Left lung (tissue), 10 donors: ENCODE measurements around the gene ZNF560. TPM values are rescaled to one million over a fixed set of nuclear protein-coding genes. Genes with fewer than 3 reads are reported as not detected.

Experiments used
- ATAC-seq: fragments of 200-7000 bp; cut with Tn5 transposase; one replicate; pipeline ENCODE4 v1.9.1; 2020; ENCODE audit warnings: moderate library complexity
- DNase-seq, 4 donors: peaks; one replicate each; pipeline ENCODE4 v3.0.0-alpha.2; 2013 to 2020
- H3K27ac ChIP-seq, 2 donors: fragments of 200-600 bp; sonication (generic) in 1 of 2; one replicate each; pipeline versions ENCODE4 v1.5.0 to v1.8.0; 2020 to 2021
- H3K27me3 ChIP-seq, 2 donors: fragments of 200-600 bp; sonication (generic) in 1 of 2; one replicate each; pipeline versions ENCODE4 v1.5.0 to v1.8.0; 2020 to 2021
- H3K36me3 ChIP-seq, 2 donors: fragments of 200-600 bp; sonication (generic) in 1 of 2; one replicate each; pipeline versions ENCODE4 v1.5.0 to v1.8.0; 2020 to 2021
- H3K4me1 ChIP-seq, 2 donors: fragments of 200-600 bp; one replicate each; pipeline ENCODE4 v1.8.0; 2021
- H3K4me3 ChIP-seq, 2 donors: fragments of 200-600 bp; sonication (generic) in 1 of 2; one replicate each; pipeline versions ENCODE4 v1.5.0 to v1.8.0; 2020 to 2021; ENCODE audit warnings: mild to moderate bottlenecking in 1 of 2
- H3K9me3 ChIP-seq, 2 donors: fragments of 200-600 bp; sonication (generic) in 1 of 2; one replicate each; pipeline versions ENCODE4 v1.5.0 to v1.8.0; 2020 to 2021
- CTCF ChIP-seq, 2 donors: fragments of 200-600 bp; sonication (generic) in 1 of 2; IDR thresholded peaks; one replicate each; pipeline versions ENCODE4 v1.5.0 to v1.8.0; 2021; ENCODE audit warnings: antibody characterized with exemption in 2 of 2
- intact Hi-C, 2 donors: fragments of 100-400 bp; cut with DNase I; formaldehyde crosslinking; loops; one replicate each; pipeline versions ENCODE4 v1.11.2 to v1.14.2; 2022
- polyA plus RNA-seq, 6 donors: library from polyadenylated mRNA; unstranded; fragments of 120-200 nt; gene quantifications; one replicate each; pipeline ENCODE4 v1.2.1, GENCODE V29; 2013; ENCODE audit not compliant: insufficient read length in 6 of 6
- total RNA-seq, 2 donors: library from RNA; stranded (reverse); fragmentation: NEBNext Ultra II Directional; extraction: Animal tissue kit (Norgen Biotek cat#: 25700); gene quantifications; one replicate each; pipeline ENCODE4 v1.2.1, GENCODE V29; 2021
- donor health status: DM: no; HTN: yes; CAD: no.
- donor health status: DM: no; HTN: no; CAD: no.

ZNF560 gene
- total and polyA plus RNA-seq, 8 donors = 0.13 to 0.59 (median 0.21) TPM

GRCh38 chr19:9507285-9507684 is 8.9 kb upstream of the ZNF560 start:
- no peaks in the 10 kb centered on the region for H3K36me3 ChIP-seq
- no peaks in the 10 kb centered on the region for H3K4me1 ChIP-seq
- H3K27ac ChIP-seq = no peak overlapping the region
- no peak for DNase-seq
- no peak for TF ChIP-seq CTCF (IDR thresholded peaks at IDR 0.05)
- intact Hi-C loops = no loop called here
- H3K9me3 ChIP-seq = peaks cover 0 to 98% of the 10 kb centered on the region in 2 donors
- no peaks in the 10 kb centered on the region for H3K27me3 ChIP-seq
- no peak overlapping the region for H3K4me3 ChIP-seq
- ATAC-seq = no peak

- Histone ChIP-seq H3K4me1 (no peaks in the 10 kb centered on the region), H3K27ac (no peak overlapping the region), H3K27me3 (peaks cover 0 to 19% of the 10 kb centered on the region in 2 donors), H3K36me3 (no peaks in the 10 kb centered on the region), H3K4me3 (no peak overlapping the region), H3K9me3 (peaks cover 0 to 98% of the 10 kb centered on the region in 2 donors)
- intact Hi-C loops = no loop called here
- DNase-seq = no peak
- TF ChIP-seq CTCF (IDR thresholded peaks at IDR 0.05) = no peak
- no peak for ATAC-seq
These were observed 2.4 kb upstream of the ZNF560 start for GRCh38 chr19:9500796-9501195.

GRCh38 chr19:9494096-9494495 is 4.3 kb downstream of the ZNF560 start:
- Histone ChIP-seq H3K4me3 (no peak overlapping the region), H3K27ac (no peak overlapping the region), H3K27me3 (peaks cover 0 to 17% of the 10 kb centered on the region in 2 donors), H3K4me1 (no peaks in the 10 kb centered on the region), H3K36me3 (no peaks in the 10 kb centered on the region), H3K9me3 (peaks cover 0 to 83% of the 10 kb centered on the region in 2 donors)
- no peak for ATAC-seq
- DNase-seq = no peak
- intact Hi-C loops = no loop called here
- no peak for TF ChIP-seq CTCF (IDR thresholded peaks at IDR 0.05)

GRCh38 chr19:9487016-9487415 is 11.4 kb downstream of the ZNF560 start:
- DNase-seq = no peak
- no peak overlapping the region for H3K27ac ChIP-seq
- peaks cover 9 to 77% of the 10 kb centered on the region in 2 donors for H3K9me3 ChIP-seq
- intact Hi-C loops = no loop called here
- no peak overlapping the region for H3K4me3 ChIP-seq
- no peaks in the 10 kb centered on the region for H3K36me3 ChIP-seq
- ATAC-seq = no peak
- no peaks in the 10 kb centered on the region for H3K4me1 ChIP-seq
- H3K27me3 ChIP-seq = no peaks in the 10 kb centered on the region
- TF ChIP-seq CTCF (IDR thresholded peaks at IDR 0.05) = no peak

- no peak for ATAC-seq
- peaks cover 9 to 82% of the 10 kb centered on the region in 2 donors for H3K9me3 ChIP-seq
- DNase-seq = no peak
- no peaks in the 10 kb centered on the region for H3K4me1 ChIP-seq
- no peaks in the 10 kb centered on the region for H3K36me3 ChIP-seq
- no peak overlapping the region for H3K4me3 ChIP-seq
- TF ChIP-seq CTCF (IDR thresholded peaks at IDR 0.05) = no peak
- no peaks in the 10 kb centered on the region for H3K27me3 ChIP-seq
- H3K27ac ChIP-seq = no peak overlapping the region
- intact Hi-C loops = no loop called here
These were observed 13.3 kb downstream of the ZNF560 start for GRCh38 chr19:9485140-9485539.
